IMR-90 (cell line): ENCODE results near the gene FATE1. TPM values are rescaled to one million over a fixed set of nuclear protein-coding genes. Genes with fewer than 3 reads are reported as not detected.

Source experiments
- ATAC-seq: fragments of 200-7000 bp; cut with Tn5 transposase; 2 replicates; pipeline ENCODE4 v1.9.1; 2020; ENCODE audit warnings: low read depth, mild to moderate bottlenecking, moderate library complexity
- BruUV-seq: library from RNA; stranded (reverse); fragments of 400-500 nt; replicated peaks from 2 replicates; lab custom pipeline; 2021; lab: Mats Ljungman, UMichigan
- CTCF ChIA-PET: fragments of 300-600 bp; formaldehyde crosslinking; extraction: SDS; loops from one replicate; lab custom pipeline; 2021; ENCODE audit warnings: antibody characterized with exemption; lab: Yijun Ruan, JAX
- POLR2A ChIA-PET: fragments of 300-600 bp; sonication (Branson Sonifier 250); formaldehyde crosslinking; loops from one replicate; lab custom pipeline; 2022; ENCODE audit warnings: antibody characterized with exemption; ENCODE audit not compliant: unreplicated experiment; lab: Charles Lee
- DNase-seq: peaks from one replicate; pipeline ENCODE4 v3.0.0; 2013
- H2AFZ ChIP-seq: replicated peaks from 2 replicates; pipeline ENCODE3; 2013; ENCODE audit warnings: low read length, mild to moderate bottlenecking; ENCODE audit not compliant: poor library complexity
- H2AK5ac ChIP-seq: 2 replicates; pipeline ENCODE4 v1.6.1; 2013; ENCODE audit warnings: low read depth, low read length, inconsistent platforms
- H2AK9ac ChIP-seq: replicated peaks from 2 replicates; pipeline ENCODE3; 2013; ENCODE audit warnings: mild to moderate bottlenecking, low read depth, low read length, moderate library complexity; ENCODE audit not compliant: poor library complexity
- H2BK120ac ChIP-seq: 2 replicates; pipeline ENCODE4 v1.6.1; 2013; ENCODE audit warnings: low read depth, low read length, inconsistent platforms
- H2BK15ac ChIP-seq: 3 replicates; pipeline ENCODE4 v1.6.1; 2013; ENCODE audit warnings: low read depth, low read length, inconsistent platforms
- H2BK20ac ChIP-seq: 2 replicates; pipeline ENCODE4 v1.6.1; 2013; ENCODE audit warnings: low read depth, mild to moderate bottlenecking, inconsistent platforms, low read length, moderate library complexity
- H2BK5ac ChIP-seq: 2 replicates; pipeline ENCODE4 v1.6.1; 2013; ENCODE audit warnings: mild to moderate bottlenecking, low read depth, low read length, inconsistent platforms; ENCODE audit not compliant: poor library complexity, severe bottlenecking
- H3K14ac ChIP-seq: replicated peaks from 2 replicates; pipeline ENCODE4 v1.6.1; 2013; ENCODE audit warnings: low read depth, low read length, inconsistent platforms
- H3K18ac ChIP-seq: 2 replicates; pipeline ENCODE4 v1.6.1; 2013; ENCODE audit warnings: low read depth, low read length, control low read depth
- H3K23ac ChIP-seq: 2 replicates; pipeline ENCODE4 v1.6.1; 2013; ENCODE audit warnings: low read depth, low read length, inconsistent platforms
- H3K27ac ChIP-seq: 2 replicates; pipeline ENCODE4 v1.5.1; 2013; ENCODE audit warnings: mild to moderate bottlenecking, control low read depth, low read length; ENCODE audit not compliant: insufficient read depth
- H3K27me3 ChIP-seq: 2 replicates; pipeline ENCODE4 v1.6.1; 2013; ENCODE audit warnings: low read length; ENCODE audit not compliant: control insufficient read depth, insufficient read depth
- H3K36me3 ChIP-seq: 2 replicates; pipeline ENCODE4 v1.6.1; 2013; ENCODE audit warnings: low read length, mixed read lengths; ENCODE audit not compliant: control insufficient read depth, insufficient read depth
- H3K4ac ChIP-seq: 2 replicates; pipeline ENCODE4 v1.6.1; 2013; ENCODE audit warnings: low read depth, low read length, inconsistent platforms
- H3K4me1 ChIP-seq: 2 replicates; pipeline ENCODE4 v1.6.1; 2013; ENCODE audit warnings: low read length, mixed read lengths; ENCODE audit not compliant: control insufficient read depth, insufficient read depth
- H3K4me2 ChIP-seq: 2 replicates; pipeline ENCODE4 v1.6.1; 2013; ENCODE audit warnings: low read depth, mild to moderate bottlenecking, control low read depth, low read length, moderate library complexity
- H3K4me3 ChIP-seq: 2 replicates; pipeline ENCODE4 v1.5.1; 2013; ENCODE audit warnings: low read depth, mild to moderate bottlenecking, control low read depth, low read length, moderate library complexity; ENCODE audit not compliant: insufficient read depth
- H3K56ac ChIP-seq: 2 replicates; pipeline ENCODE4 v1.6.1; 2013; ENCODE audit warnings: low read length, inconsistent platforms; ENCODE audit not compliant: insufficient read depth; ENCODE audit errors: extremely low read depth
- H3K79me1 ChIP-seq, 2 experiments: 2 replicates each; pipeline ENCODE4 v1.6.1; 2013; ENCODE audit warnings: low read length in 2 of 2, inconsistent platforms in 1 of 2, low read depth in 1 of 2
- H3K9ac ChIP-seq: 2 replicates; pipeline ENCODE4 v1.6.1; 2013; ENCODE audit warnings: low read depth, low read length, control low read depth
- H3K9me1 ChIP-seq: 2 replicates; pipeline ENCODE4 v1.6.1; 2013; ENCODE audit warnings: low read length, inconsistent platforms; ENCODE audit not compliant: insufficient read depth
- H3K9me3 ChIP-seq: 2 replicates; pipeline ENCODE4 v1.6.1; 2013; ENCODE audit warnings: low read length; ENCODE audit not compliant: control insufficient read depth, insufficient read depth
- H4K20me1 ChIP-seq: 2 replicates; pipeline ENCODE4 v1.6.1; 2013; ENCODE audit warnings: low read length, inconsistent platforms; ENCODE audit not compliant: insufficient read depth
- H4K5ac ChIP-seq: 2 replicates; pipeline ENCODE4 v1.6.1; 2013; ENCODE audit warnings: mild to moderate bottlenecking, low read depth, low read length, control low read depth
- H4K8ac ChIP-seq, 2 experiments: 2 replicates each; pipeline ENCODE4 v1.6.1; 2013; ENCODE audit warnings: low read depth in 2 of 2, low read length in 2 of 2, control low read depth in 1 of 2, inconsistent platforms in 1 of 2
- H4K91ac ChIP-seq: 2 replicates; pipeline ENCODE4 v1.6.1; 2013; ENCODE audit warnings: low read depth, low read length, inconsistent platforms; ENCODE audit not compliant: insufficient read depth
- BHLHE40 ChIP-seq: fragments of 150-350 bp; IDR thresholded peaks from 2 replicates; pipeline ENCODE4 v1.6.1; 2016; ENCODE audit warnings: mild to moderate bottlenecking, low read depth, low read length
- CEBPB ChIP-seq: IDR thresholded peaks from 2 replicates; pipeline ENCODE4 v1.6.1; 2012; ENCODE audit warnings: low read depth, low read length, improper control_type of control experiment
- CHD1 ChIP-seq: IDR thresholded peaks from 2 replicates; pipeline ENCODE4 v1.6.1; 2012; ENCODE audit warnings: low read depth, low read length, improper control_type of control experiment
- ELK1 ChIP-seq: fragments of 150-350 bp; IDR thresholded peaks from 2 replicates; pipeline ENCODE4 v1.6.1; 2016; ENCODE audit warnings: low read depth, mild to moderate bottlenecking, low read length, moderate library complexity, borderline replicate concordance
- MAFK ChIP-seq: IDR thresholded peaks from 2 replicates; pipeline ENCODE4 v1.6.1; 2012; ENCODE audit warnings: low read depth, low read length, improper control_type of control experiment
- MAZ ChIP-seq: IDR thresholded peaks from 2 replicates; pipeline ENCODE4 v1.6.1; 2012; ENCODE audit warnings: low read depth, mild to moderate bottlenecking, low read length, improper control_type of control experiment, moderate library complexity, borderline replicate concordance
- MXI1 ChIP-seq: IDR thresholded peaks from 2 replicates; pipeline ENCODE4 v1.6.1; 2012; ENCODE audit warnings: low read depth, mild to moderate bottlenecking, low read length, moderate library complexity, borderline replicate concordance
- NFE2L2 ChIP-seq: fragments of 150-350 bp; IDR thresholded peaks from 2 replicates; pipeline ENCODE4 v1.6.1; 2016; ENCODE audit warnings: low read depth, mild to moderate bottlenecking, low read length
- POLR2A ChIP-seq: IDR thresholded peaks from 2 replicates; pipeline ENCODE4 v1.6.1; 2012; ENCODE audit warnings: mild to moderate bottlenecking, low read depth, low read length
- RAD21 ChIP-seq: IDR thresholded peaks from 2 replicates; pipeline ENCODE4 v1.6.1; 2012; ENCODE audit warnings: low read length, improper control_type of control experiment
- RCOR1 ChIP-seq: IDR thresholded peaks from 2 replicates; pipeline ENCODE4 v1.6.1; 2012; ENCODE audit warnings: mild to moderate bottlenecking, low read length, improper control_type of control experiment; ENCODE audit not compliant: insufficient replicate concordance
- RFX5 ChIP-seq: IDR thresholded peaks from 2 replicates; pipeline ENCODE4 v1.8.0; 2012; ENCODE audit warnings: low read depth, mild to moderate bottlenecking, low read length, moderate library complexity
- SMC3 ChIP-seq: fragments of 150-350 bp; IDR thresholded peaks from 2 replicates; pipeline ENCODE4 v1.6.1; 2016; ENCODE audit warnings: low read depth, mild to moderate bottlenecking, antibody characterized with exemption, low read length, moderate library complexity
- USF2 ChIP-seq: fragments of 150-350 bp; IDR thresholded peaks from 2 replicates; pipeline ENCODE4 v1.6.1; 2017; ENCODE audit warnings: mild to moderate bottlenecking, antibody characterized with exemption, low read length, low read depth
- WGBS, 2 experiments: methylation state at CpG; one replicate each; pipeline versions ENCODE4 v1.1.5 to v1.1.7; 2013; ENCODE audit warnings: missing lambda C conversion rate in 2 of 2; ENCODE audit not compliant: insufficient read length in 1 of 2; ENCODE audit errors: extremely low coverage in 2 of 2; 5-methylcytosine and 5-hydroxymethylcytosine counted together
- dilution Hi-C: fragments of 300-500 bp; cut with HindIII; formaldehyde crosslinking; loops from one replicate; pipeline ENCODE4 v1.14.3; 2018; ENCODE audit warnings: low sequenced_read_pairs; ENCODE audit not compliant: unreplicated experiment
- in situ Hi-C: fragments of 300-500 bp; cut with MboI; formaldehyde crosslinking; loops from 3 replicates; pipeline ENCODE4 v1.14.3; 2019; ENCODE audit warnings: low sequenced_read_pairs, inconsistent platforms, mixed read lengths
- intact Hi-C: fragments of 100-400 bp; cut with micrococcal nuclease; formaldehyde crosslinking; loops from 2 replicates; pipeline ENCODE4 v1.10.0; 2022
- polyA plus RNA-seq, 3 experiments: library from polyadenylated mRNA; depleted of rRNA; stranded (reverse); fragments of >200 nt; gene quantifications; 2 replicates each; pipeline ENCODE4 v1.2.3, GENCODE V29; 2012; ENCODE audit warnings: low replicate concordance in 1 of 3
- total RNA-seq: library from RNA; depleted of rRNA; stranded (reverse); fragments of >200 nt; gene quantifications from 2 replicates; pipeline ENCODE4 v1.2.3, GENCODE V29; 2012

The FATE1 gene
- total and polyA plus RNA-seq, 2 of the 4 experiments (the other 2 are of a cell fraction) = not detected

GRCh38 chrX:151711154-151711553 lies 4.7 kb upstream of the FATE1 start:
- H2AFZ ChIP-seq = no peak overlapping the region
- BruUV-seq = no TSS peak
- ChIA-PET POLR2A (no interaction called here), CTCF (no interaction called here)
- H2AK5ac ChIP-seq = no peak overlapping the region
- no peak overlapping the region for H2BK5ac ChIP-seq
- peaks cover 3% of the 10 kb centered on the region; the same call in 1 of the 2 replicates for H3K9me3 ChIP-seq
- no peaks in the 10 kb centered on the region for H4K20me1 ChIP-seq
- no peak overlapping the region for H3K4me3 ChIP-seq
- H2AK9ac ChIP-seq = no peak overlapping the region
- H3K9me1 ChIP-seq = no peaks in the 10 kb centered on the region
- H3K4ac ChIP-seq = no peak overlapping the region
- intact Hi-C loops (no loop called here), in situ Hi-C loops (no loop called here), dilution Hi-C loops (no loop called here)
- no peak overlapping the region for H3K27ac ChIP-seq
- H3K9ac ChIP-seq = no peak overlapping the region
- H4K91ac ChIP-seq = no peak overlapping the region
- DNase-seq = no peak
- H2BK15ac ChIP-seq = no peak overlapping the region
- TF ChIP-seq USF2 = no peak
- TF ChIP-seq RAD21 = no peak
- TF ChIP-seq MAFK = no peak
- no peak for TF ChIP-seq RCOR1
- TF ChIP-seq NFE2L2 = no peak
- no peak for TF ChIP-seq POLR2A
- TF ChIP-seq SMC3 = no peak
- TF ChIP-seq RFX5 = no peak
- no peak for TF ChIP-seq MAZ
- no peak for TF ChIP-seq CHD1
- TF ChIP-seq ELK1 = no peak
- no peak for TF ChIP-seq MXI1
- no peak for TF ChIP-seq BHLHE40
- no peak for TF ChIP-seq CEBPB
- H2BK120ac ChIP-seq = no peak overlapping the region
- H2BK20ac ChIP-seq = no peak overlapping the region
- no peaks in the 10 kb centered on the region for H3K36me3 ChIP-seq
- no peak overlapping the region for H3K4me2 ChIP-seq
- no peak overlapping the region for H4K5ac ChIP-seq
- no peaks in the 10 kb centered on the region; the same call in 1 of the 2 replicates for H3K27me3 ChIP-seq
- H3K14ac ChIP-seq = no peak overlapping the region
- H3K56ac ChIP-seq = no peak overlapping the region
- no peak overlapping the region for H3K23ac ChIP-seq
- 41% methylated on average over 2 of the region's 5 CpGs; no CpG with 5 or more reads in 1 of the 2 experiments for WGBS, 2 experiments
- H3K4me1 ChIP-seq = no peaks in the 10 kb centered on the region
- no peak overlapping the region for H3K18ac ChIP-seq
- ATAC-seq = no peak
- H3K79me1 ChIP-seq = no peaks in the 10 kb centered on the region
- H4K8ac ChIP-seq = no peak overlapping the region
